Keratinocyte (primary cell): Measurements from ENCODE around the gene CA5A.

Experiments used
- CTCF ChIP-seq, 3 experiments: IDR thresholded peaks in 1 of 3; conservative IDR thresholded peaks in 1 of 3; optimal IDR thresholded peaks in 1 of 3; 2 replicates in 2 of 3; 3 replicates in 1 of 3; pipeline versions ENCODE3 to v1.5.1; 2011; ENCODE audit warnings: low read length in 3 of 3, mild to moderate bottlenecking in 3 of 3, moderate library complexity in 2 of 3, control low read depth in 1 of 3, inconsistent platforms in 1 of 3; ENCODE audit not compliant: insufficient read depth in 2 of 3; ENCODE audit errors: extremely low read depth in 1 of 3
- EZH2 ChIP-seq: IDR thresholded peaks from one replicate; pipeline ENCODE4 v1.6.1; 2012; ENCODE audit warnings: inconsistent platforms, mild to moderate bottlenecking, low read length, moderate library complexity

- TF ChIP-seq CTCF (optimal IDR thresholded peaks at IDR 0.05 in 1 of 3, IDR thresholded peaks at IDR 0.05 in 1 of 3, conservative IDR thresholded peaks at IDR 0.05 in 1 of 3; ENCODE audit: extremely low read depth in 1 of 3, insufficient read depth in 2 of 3, low read length in 3 of 3) = no peak
- no peak for TF ChIP-seq EZH2
Observed at GRCh38 chr16:87849419-87850008, 86.8 kb downstream of the CA5A start.
